ENCODE data around the gene BRSK1.

Gene BRSK1

DNA sequence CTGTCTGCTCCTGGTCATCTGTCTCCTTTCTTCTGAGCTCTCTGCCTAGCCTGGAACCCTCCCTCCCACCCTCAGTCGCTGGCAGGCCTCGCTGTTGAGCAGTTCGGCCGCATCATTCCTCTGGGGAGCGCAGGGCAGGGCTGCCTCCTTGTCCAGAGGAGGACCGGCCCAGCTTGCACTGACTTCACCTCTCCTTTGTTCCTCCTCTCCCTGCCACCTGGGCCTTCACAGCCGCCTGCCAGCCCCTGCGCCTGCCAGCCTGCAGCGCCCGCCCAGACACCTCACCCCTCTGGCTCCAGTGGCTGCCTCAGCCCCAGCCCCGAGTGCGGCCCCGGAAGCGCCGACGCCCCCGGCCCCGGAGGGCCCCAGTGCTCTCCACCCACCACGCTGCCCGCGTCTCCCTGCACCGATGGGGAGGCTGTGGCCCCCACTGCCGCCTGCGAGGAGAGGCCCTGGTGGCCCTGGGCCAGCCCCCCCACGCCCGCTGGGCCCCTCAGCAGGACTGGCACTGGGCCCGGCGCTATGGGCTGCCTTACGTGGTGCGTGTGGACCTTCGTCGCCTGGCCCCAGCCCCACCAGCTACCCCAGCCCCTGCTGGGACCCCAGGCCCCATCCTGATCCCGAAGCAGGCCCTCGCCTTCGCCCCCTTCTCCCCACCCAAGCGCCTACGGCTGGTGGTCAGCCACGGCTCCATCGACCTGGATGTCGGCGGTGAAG is 63.1 kb downstream of the BRSK1 start:
- Histone ChIP-seq H3K36me3 (peaks cover 16% of the 10 kb centered on the region), H3K27me3 (peaks cover 13% of the 10 kb centered on the region), H3K9me3 (no peaks in the 10 kb centered on the region), H3K4me3 (ENCODE audit: low read depth in 1 of 2, low read length in 1 of 2) (no peak overlapping the region), H3K4me1 (ENCODE audit: control insufficient read depth in 1 of 2, insufficient read depth in 1 of 2, low read depth in 1 of 2, low read length in 1 of 2) (no peaks in the 10 kb centered on the region), H3K27ac (no peak overlapping the region)
- TF ChIP-seq, protein P1, sequence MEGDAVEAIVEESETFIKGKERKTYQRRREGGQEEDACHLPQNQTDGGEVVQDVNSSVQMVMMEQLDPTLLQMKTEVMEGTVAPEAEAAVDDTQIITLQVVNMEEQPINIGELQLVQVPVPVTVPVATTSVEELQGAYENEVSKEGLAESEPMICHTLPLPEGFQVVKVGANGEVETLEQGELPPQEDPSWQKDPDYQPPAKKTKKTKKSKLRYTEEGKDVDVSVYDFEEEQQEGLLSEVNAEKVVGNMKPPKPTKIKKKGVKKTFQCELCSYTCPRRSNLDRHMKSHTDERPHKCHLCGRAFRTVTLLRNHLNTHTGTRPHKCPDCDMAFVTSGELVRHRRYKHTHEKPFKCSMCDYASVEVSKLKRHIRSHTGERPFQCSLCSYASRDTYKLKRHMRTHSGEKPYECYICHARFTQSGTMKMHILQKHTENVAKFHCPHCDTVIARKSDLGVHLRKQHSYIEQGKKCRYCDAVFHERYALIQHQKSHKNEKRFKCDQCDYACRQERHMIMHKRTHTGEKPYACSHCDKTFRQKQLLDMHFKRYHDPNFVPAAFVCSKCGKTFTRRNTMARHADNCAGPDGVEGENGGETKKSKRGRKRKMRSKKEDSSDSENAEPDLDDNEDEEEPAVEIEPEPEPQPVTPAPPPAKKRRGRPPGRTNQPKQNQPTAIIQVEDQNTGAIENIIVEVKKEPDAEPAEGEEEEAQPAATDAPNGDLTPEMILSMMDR (IDR thresholded peaks at IDR 0.05), result no peak

DNA sequence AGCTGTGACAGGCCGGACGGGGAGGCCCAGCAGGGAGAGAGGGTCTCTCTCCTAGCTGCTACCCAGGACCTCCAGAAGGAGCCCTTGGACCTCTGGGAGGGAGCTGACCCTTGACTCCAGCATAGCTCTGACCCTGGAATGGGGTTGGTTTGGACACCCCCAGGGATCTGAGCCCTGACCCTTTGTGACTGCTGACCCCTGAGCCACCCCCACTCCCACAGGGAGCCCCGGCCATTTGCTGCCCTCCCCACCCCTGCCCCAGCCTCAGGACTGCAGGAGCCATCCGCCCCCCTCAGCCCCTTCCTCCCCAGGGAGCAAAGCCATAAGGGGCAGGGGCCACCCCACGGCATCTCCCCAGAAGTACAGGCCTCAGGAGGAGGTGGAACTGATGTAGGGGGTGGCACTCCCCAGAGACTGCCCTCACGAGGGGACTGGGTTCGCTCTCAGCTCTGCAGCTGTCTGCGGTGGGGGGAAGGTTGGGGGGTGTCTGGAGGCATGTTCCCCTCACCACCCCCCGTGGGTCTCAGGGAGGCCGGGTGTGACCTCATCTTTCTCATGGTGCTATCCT is 63.7 kb downstream of the BRSK1 start:
- Histone ChIP-seq H3K27me3 (peaks cover 20% of the 10 kb centered on the region), H3K4me1 (ENCODE audit: control insufficient read depth in 1 of 2, insufficient read depth in 1 of 2, low read depth in 1 of 2, low read length in 1 of 2) (no peaks in the 10 kb centered on the region), H3K36me3 (peaks cover 12% of the 10 kb centered on the region), H3K9me3 (no peaks in the 10 kb centered on the region), H3K27ac (no peak overlapping the region), H3K4me3 (ENCODE audit: low read depth in 1 of 2, low read length in 1 of 2) (no peak overlapping the region)
- TF ChIP-seq, protein P1 (IDR thresholded peaks at IDR 0.05), result no peak

DNA sequence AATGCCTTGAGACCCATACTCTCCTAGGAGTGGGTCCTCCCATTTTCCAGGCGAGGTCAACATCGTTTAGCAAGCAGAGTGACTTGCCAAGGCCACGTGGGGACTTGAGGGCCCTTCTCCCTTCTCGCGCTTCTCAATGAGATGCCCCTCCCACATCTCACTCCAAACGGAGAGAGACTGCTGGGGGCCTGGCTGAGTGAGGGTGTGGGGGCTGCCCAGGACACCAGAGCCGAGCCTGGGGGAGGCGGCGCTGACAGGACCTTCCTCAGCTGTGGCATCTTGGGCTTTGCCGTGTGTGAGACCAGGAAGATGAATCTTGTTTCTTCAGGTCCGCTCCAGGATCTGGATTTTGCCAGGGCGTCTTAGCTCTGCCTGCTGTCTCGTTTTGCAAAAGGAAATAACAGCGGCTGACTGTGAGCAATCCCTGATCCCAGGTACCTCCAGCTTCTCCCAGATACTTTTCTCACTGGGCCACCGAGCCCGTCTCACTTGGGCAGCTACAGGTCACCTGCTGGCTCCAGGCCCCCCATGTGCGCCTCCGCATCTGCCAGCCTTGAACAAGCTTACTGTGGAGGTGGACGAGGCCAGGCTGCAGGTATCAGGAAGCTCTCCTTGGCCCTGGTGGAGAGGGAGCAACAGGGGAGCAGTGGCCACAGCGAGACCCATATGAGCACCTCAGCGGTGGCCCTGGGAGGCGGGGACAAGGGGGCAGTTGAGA is 64.7 kb downstream of the BRSK1 start:
- H3K4me1 ChIP-seq (ENCODE audit: control insufficient read depth in 1 of 2, insufficient read depth in 1 of 2, low read depth in 1 of 2, low read length in 1 of 2), result peaks cover 3 to 4% of the 10 kb centered on the region in 2 experiments
- H3K4me3 ChIP-seq (ENCODE audit: low read depth in 1 of 2, low read length in 1 of 2), result no peak overlapping the region
- H3K9me3 ChIP-seq, result no peaks in the 10 kb centered on the region
- no peak overlapping the region for H3K27ac ChIP-seq
- H3K36me3 ChIP-seq, result peaks cover 12% of the 10 kb centered on the region
- H3K27me3 ChIP-seq, result peaks cover 29% of the 10 kb centered on the region
- TF ChIP-seq, protein P1 (IDR thresholded peaks at IDR 0.05), result no peak

DNA sequence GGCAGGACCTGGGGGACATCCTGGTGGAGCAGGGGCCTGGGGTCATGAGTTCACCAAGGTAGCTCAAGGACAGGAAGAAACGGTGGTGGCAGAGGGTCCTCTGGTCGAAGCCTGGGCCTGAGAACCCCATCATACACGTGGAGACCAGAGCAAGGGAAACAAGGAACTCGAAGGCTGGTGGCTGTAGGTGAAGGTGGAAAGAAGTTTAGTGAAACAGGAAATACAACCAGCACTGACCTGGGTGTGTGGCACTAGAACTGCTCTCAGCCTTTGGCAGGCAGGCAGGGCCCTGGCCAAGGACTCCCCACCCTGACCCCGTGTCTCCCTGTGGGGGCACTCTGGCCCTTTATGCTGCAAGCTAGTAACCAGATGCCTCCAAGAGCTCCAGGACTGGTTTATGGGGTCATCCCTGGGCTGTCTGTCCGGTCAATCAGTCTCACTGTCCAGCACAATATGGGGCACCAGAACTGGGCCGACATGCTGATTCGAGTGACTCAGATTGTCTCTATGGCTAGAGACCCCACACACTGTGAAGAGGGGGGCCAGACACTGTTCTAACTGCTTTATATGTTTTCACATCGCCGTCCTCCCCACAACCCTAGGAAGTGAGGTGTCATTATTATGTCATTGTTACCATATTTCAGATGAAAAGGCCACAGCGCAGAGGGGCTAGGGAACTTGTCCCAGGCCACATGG is 67.0 kb downstream of the BRSK1 start:
- H3K4me1 ChIP-seq (ENCODE audit: control insufficient read depth in 1 of 2, insufficient read depth in 1 of 2, low read depth in 1 of 2, low read length in 1 of 2), result peaks cover 7 to 15% of the 10 kb centered on the region in 2 experiments
- H3K36me3 ChIP-seq, result peaks cover 12% of the 10 kb centered on the region
- peaks cover 52% of the 10 kb centered on the region for H3K27me3 ChIP-seq
- no peaks in the 10 kb centered on the region for H3K9me3 ChIP-seq
- TF ChIP-seq, protein P1 (IDR thresholded peaks at IDR 0.05), result no peak
- H3K27ac ChIP-seq, result no peak overlapping the region
- no peak overlapping the region for H3K4me3 ChIP-seq (ENCODE audit: low read depth in 1 of 2, low read length in 1 of 2)

DNA sequence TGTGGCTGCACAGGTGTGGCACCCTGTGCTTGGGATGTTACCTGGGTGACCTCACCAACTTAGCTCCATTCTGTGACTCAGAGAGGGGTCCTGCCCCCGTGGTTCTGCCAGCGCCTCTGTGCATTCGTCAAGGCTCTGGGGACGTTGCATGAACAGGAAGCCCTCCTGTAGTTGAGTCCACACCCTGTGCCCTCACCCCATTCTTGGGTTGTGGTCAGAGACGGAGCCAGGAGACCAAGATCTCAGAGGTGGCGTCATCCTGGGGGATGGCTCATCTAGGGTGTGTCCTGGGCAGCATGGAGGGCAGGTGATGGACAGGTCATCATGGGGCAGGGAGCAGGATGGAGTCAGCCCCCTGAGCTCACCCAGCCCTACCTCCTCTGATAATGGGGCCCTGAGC is 68.2 kb downstream of the BRSK1 start:
- Histone ChIP-seq H3K9me3 (no peaks in the 10 kb centered on the region), H3K27ac (no peak overlapping the region), H3K4me3 (ENCODE audit: low read depth in 1 of 2, low read length in 1 of 2) (no peak overlapping the region), H3K4me1 (ENCODE audit: control insufficient read depth in 1 of 2, insufficient read depth in 1 of 2, low read depth in 1 of 2, low read length in 1 of 2) (peaks cover 7 to 15% of the 10 kb centered on the region in 2 experiments), H3K36me3 (peaks cover 5% of the 10 kb centered on the region), H3K27me3 (peaks cover 65% of the 10 kb centered on the region)
- TF ChIP-seq, protein P1 (IDR thresholded peaks at IDR 0.05), result no peak
